K562 (cell line): Measurements from ENCODE around the gene IDI1. TPM values are rescaled to one million over a fixed set of nuclear protein-coding genes. Genes with fewer than 3 reads are reported as not detected.

Source experiments
- ATAC-seq: fragments of 200-7000 bp; cut with Tn5 transposase; 3 replicates; pipeline ENCODE4 v1.9.1; 2020; ENCODE audit warnings: moderate library complexity
- BruUV-seq: library from RNA; stranded (reverse); fragments of 400-500 nt; replicated peaks from 2 replicates; lab custom pipeline; 2021; lab: Mats Ljungman, UMichigan
- CTCF ChIA-PET: fragments of 300-600 bp; formaldehyde crosslinking; extraction: SDS; loops from one replicate; lab custom pipeline; 2021; ENCODE audit warnings: low intra/inter-chr PET ratio; lab: Yijun Ruan, JAX
- POLR2A ChIA-PET: fragments of 300-600, 350-650 bp; sonication (Branson Sonifier 250); formaldehyde crosslinking; extraction: SDS; loops from one replicate; lab custom pipeline; 2021; ENCODE audit warnings: antibody characterized with exemption, inconsistent platforms; lab: Yijun Ruan, JAX
- DNase-seq, 4 experiments: peaks; one replicate each; pipeline versions ENCODE4 v3.0.0 to v3.0.0-alpha.2; 2011 to 2018; ENCODE audit warnings: low spot score in 3 of 4, mixed read lengths in 3 of 4; ENCODE audit errors: extremely low read depth in 1 of 4
- FAIRE-seq: peaks from 2 replicates; lab custom pipeline; 2011; peaks lifted over from hg19 to GRCh38; lab: Jason Lieb, UNC
- H2AFZ ChIP-seq: 2 replicates; pipeline ENCODE4 v1.6.0; 2011; ENCODE audit warnings: low read depth, low read length, control low read depth, inconsistent platforms
- H3K27ac ChIP-seq: fragments of 200-600 bp; 3 replicates; pipeline ENCODE4 v1.8.0; 2011; ENCODE audit warnings: low read depth, mild to moderate bottlenecking, control low read depth, inconsistent platforms, low read length, moderate library complexity, mixed read lengths; ENCODE audit errors: extremely low read depth
- H3K27me3 ChIP-seq, 2 experiments: fragments of 300-600 bp in 1 of 2; 2 replicates in 1 of 2; 3 replicates in 1 of 2; pipeline versions ENCODE4 v1.6.0 to v1.8.0; 2011; ENCODE audit warnings: inconsistent platforms in 2 of 2, low read length in 2 of 2, mild to moderate bottlenecking in 1 of 2, mixed read lengths in 1 of 2, moderate library complexity in 1 of 2; ENCODE audit not compliant: control insufficient read depth in 2 of 2, insufficient read depth in 2 of 2
- H3K36me3 ChIP-seq: fragments of 300-600 bp; 3 replicates; pipeline ENCODE4 v1.8.0; 2011; ENCODE audit warnings: mild to moderate bottlenecking, low read length, inconsistent platforms; ENCODE audit not compliant: control insufficient read depth, insufficient read depth
- H3K4me1 ChIP-seq, 2 experiments: fragments of 200-600 bp in 1 of 2; replicated peaks in 1 of 2; 2 replicates in 1 of 2; 3 replicates in 1 of 2; pipeline versions ENCODE4 v1.5.1 to v1.8.0; 2011; ENCODE audit warnings: inconsistent platforms in 2 of 2, low read length in 2 of 2, mild to moderate bottlenecking in 1 of 2, mixed read lengths in 1 of 2, moderate library complexity in 1 of 2; ENCODE audit not compliant: control insufficient read depth in 2 of 2, insufficient read depth in 2 of 2
- H3K4me2 ChIP-seq: 2 replicates; pipeline ENCODE4 v1.6.1; 2011; ENCODE audit warnings: low read length, control low read depth, inconsistent platforms, mixed read lengths; ENCODE audit not compliant: insufficient read depth
- H3K4me3 ChIP-seq: fragments of 200-600 bp; sonication (generic), shearing (Covaris generic); 2 replicates; pipeline ENCODE4 v1.5.1; 2016; ENCODE audit warnings: control low read depth, inconsistent platforms
- H3K79me2 ChIP-seq: fragments of 200-600 bp; 3 replicates; pipeline ENCODE4 v1.8.0; 2011; ENCODE audit warnings: low read length, inconsistent platforms; ENCODE audit not compliant: control insufficient read depth, insufficient read depth
- H3K9ac ChIP-seq, 2 experiments: 2 replicates each; pipeline versions ENCODE4 v1.6.0 to v1.6.1; 2011; ENCODE audit warnings: low read depth in 2 of 2, low read length in 2 of 2, control low read depth in 1 of 2, inconsistent platforms in 1 of 2, mild to moderate bottlenecking in 1 of 2, mixed read lengths in 1 of 2; ENCODE audit not compliant: insufficient read depth in 1 of 2
- H3K9me1 ChIP-seq: one replicate; pipeline ENCODE4 v1.6.0; 2011; ENCODE audit warnings: inconsistent platforms, mild to moderate bottlenecking, low read length, moderate library complexity; ENCODE audit not compliant: control insufficient read depth, insufficient read depth
- H3K9me3 ChIP-seq: replicated peaks from 2 replicates; pipeline ENCODE4 v1.5.1; 2011; ENCODE audit warnings: low read depth, low read length, inconsistent platforms; ENCODE audit not compliant: control insufficient read depth, insufficient read depth
- H4K20me1 ChIP-seq: replicated peaks from 2 replicates; pipeline ENCODE4 v1.6.1; 2011; ENCODE audit warnings: low read length, inconsistent platforms, mixed read lengths; ENCODE audit not compliant: control insufficient read depth, insufficient read depth
- CBX1 ChIP-seq: sonication (generic); IDR thresholded peaks from 2 replicates; pipeline ENCODE4 v1.6.1; 2016; ENCODE audit warnings: antibody characterized with exemption, low read depth, mild to moderate bottlenecking
- CEBPB ChIP-seq: fragments of 450-650 bp; IDR thresholded peaks from 2 replicates; pipeline ENCODE4 v1.6.1; 2016; ENCODE audit warnings: missing genetic modification characterization, missing compliant biosample characterization
- CEBPG ChIP-seq, 3 experiments: fragments of 200-800 bp in 1 of 3; sonication (Bioruptor generic) in 1 of 3; sonication (generic) in 1 of 3; formaldehyde crosslinking in 1 of 3; IDR thresholded peaks in 2 of 3; conservative IDR thresholded peaks in 1 of 3; 2 replicates each; pipeline versions ENCODE4 v1.6.1 to v1.8.0; 2016 to 2022; ENCODE audit warnings: missing compliant biosample characterization in 2 of 3, missing genetic modification characterization in 2 of 3, mild to moderate bottlenecking in 1 of 3, missing genetic modification reagents in 1 of 3
- E2F3 ChIP-seq: fragments of 250-450 bp; sonication (Bioruptor Pico); IDR thresholded peaks from 2 replicates; pipeline ENCODE4 v1.4.0; 2020; ENCODE audit warnings: mild to moderate bottlenecking
- EGR1 ChIP-seq: fragments of 450-650 bp; conservative IDR thresholded peaks from 2 replicates; pipeline ENCODE4 v1.6.1; 2017; ENCODE audit warnings: mild to moderate bottlenecking
- FIP1L1 ChIP-seq: fragments of 200-400 bp; formaldehyde crosslinking; IDR thresholded peaks from 2 replicates; pipeline ENCODE4 v1.6.1; 2018; ENCODE audit warnings: mild to moderate bottlenecking, low read depth, low read length; ENCODE audit not compliant: poor library complexity, severe bottlenecking
- MEIS2 ChIP-seq: fragments of 450-650 bp; IDR thresholded peaks from 2 replicates; pipeline ENCODE4 v1.6.1; 2014; ENCODE audit warnings: mild to moderate bottlenecking; ENCODE audit not compliant: partially characterized antibody
- NR2C2 ChIP-seq, 2 experiments: fragments of 200-800 bp in 1 of 2; sonication (Bioruptor generic) in 1 of 2; sonication (generic) in 1 of 2; formaldehyde crosslinking in 1 of 2; IDR thresholded peaks; 2 replicates each; pipeline versions ENCODE4 v1.6.1 to v1.8.0; 2016 to 2022; ENCODE audit warnings: mild to moderate bottlenecking in 1 of 2, missing compliant biosample characterization in 1 of 2, missing genetic modification characterization in 1 of 2, missing genetic modification reagents in 1 of 2
- RBFOX2 ChIP-seq: fragments of 200-400 bp; formaldehyde crosslinking; IDR thresholded peaks from 2 replicates; pipeline ENCODE4 v1.6.1; 2017; ENCODE audit warnings: low read depth, mild to moderate bottlenecking, low read length, moderate library complexity
- ZFP36 ChIP-seq: fragments of 150-350 bp; IDR thresholded peaks from 2 replicates; pipeline ENCODE4 v1.6.1; 2018; ENCODE audit warnings: low read length, low read depth; ENCODE audit not compliant: partially characterized antibody
- ZNF140 ChIP-seq: fragments of 250-450 bp; sonication (Bioruptor Pico); IDR thresholded peaks from 2 replicates; pipeline ENCODE4 v1.8.0; 2021; ENCODE audit warnings: moderate library complexity, mild to moderate bottlenecking, inconsistent platforms
- WGBS: fragments of 100-300 bp; shearing (Covaris generic); methylation state at CpG from one replicate; pipeline ENCODE4 v1.1.6; 2016; ENCODE audit warnings: low coverage, mixed read lengths; ENCODE audit not compliant: insufficient coverage; ENCODE audit errors: missing lambda C conversion rate; 5-methylcytosine and 5-hydroxymethylcytosine counted together
- in situ Hi-C: fragments of 300-500 bp; cut with MboI; formaldehyde crosslinking; loops from 4 replicates; pipeline ENCODE4 v1.15.0; 2018; ENCODE audit warnings: inconsistent platforms, mixed read lengths
- intact Hi-C: fragments of 100-400 bp; cut with micrococcal nuclease; formaldehyde crosslinking; loops from 2 replicates; pipeline ENCODE4 v1.14.2; 2022
- polyA plus RNA-seq, 8 experiments: library from polyadenylated mRNA; depleted of rRNA in 4 of 8; stranded (reverse) in 5 of 8; unstranded in 3 of 8; fragments of >200 nt; fragmentation: Nextera tagmentation in 2 of 8; fragmentation: Illumina TruSeq in 1 of 8; extraction: Ambion mirVana in 2 of 8; extraction: Trizol in 1 of 8; gene quantifications; 2 replicates each; pipeline versions ENCODE4 v1.2.1 to v1.2.3, GENCODE V29; 2011 to 2014; ENCODE audit warnings: inconsistent platforms in 1 of 8, missing spikeins in 1 of 8
- total RNA-seq, 7 experiments: library from RNA; depleted of rRNA in 6 of 7; stranded (reverse); fragments of >200 nt in 6 of 7; fragmentation: Illumina TruSeq in 2 of 7; extraction: Trizol in 2 of 7; gene quantifications; 2 replicates each; pipeline versions ENCODE4 v1.2.1 to v1.2.3, GENCODE V29; 2011 to 2021; ENCODE audit warnings: low replicate concordance in 1 of 7
- TF ChIP-seq, protein P1 (sequence below): sonication (generic); formaldehyde crosslinking; IDR thresholded peaks from 2 replicates; pipeline ENCODE4 v1.8.1; 2023; ENCODE audit warnings: missing genetic modification reagents, mild to moderate bottlenecking, borderline replicate concordance
- TF ChIP-seq, protein P2 (sequence below): sonication (generic); formaldehyde crosslinking; IDR thresholded peaks from 2 replicates; pipeline ENCODE4 v1.8.0; 2022; ENCODE audit warnings: mild to moderate bottlenecking, missing genetic modification reagents

Gene IDI1
- total and polyA plus RNA-seq, 9 of the 15 experiments (the other 6 are each of a cell fraction or from before 2014, with no cell fraction given) = 70.0 to 265 (median 119) TPM

DNA sequence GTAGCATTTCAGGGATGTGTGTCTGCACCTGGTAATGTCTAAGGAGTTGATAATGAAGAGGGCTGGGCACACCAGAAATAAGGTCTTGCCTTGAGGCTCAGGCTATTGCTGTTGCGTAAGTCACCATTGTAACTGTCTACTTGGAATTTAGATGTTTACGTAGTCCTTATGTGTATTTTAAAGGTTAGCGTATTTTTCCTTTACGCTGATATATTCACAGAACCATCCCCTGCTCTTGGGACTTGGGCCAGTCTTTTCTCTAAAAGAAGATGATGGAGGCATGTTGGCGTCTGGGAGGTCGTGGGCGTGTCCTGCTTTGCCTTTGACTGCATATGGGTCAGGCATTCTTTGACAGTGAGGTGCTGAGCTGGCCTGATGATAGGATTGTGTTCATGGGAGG is 22.0 kb upstream of the IDI1 start:
- H3K36me3 ChIP-seq = peaks cover 17% of the 10 kb centered on the region; the same call in 1 of the 3 replicates
- no peaks in the 10 kb centered on the region for H3K9me1 ChIP-seq
- H3K79me2 ChIP-seq = no peaks in the 10 kb centered on the region
- ChIA-PET CTCF (no interaction called here), POLR2A (interaction anchor here (2.1 kb wide), 1 partner anchor 22 kb away, joined by 11 read pairs; the partner anchor contains the start of gene IDI1)
- no peak for FAIRE-seq
- 85% methylated on average over 7 of the region's 7 CpGs for WGBS
- no peaks in the 10 kb centered on the region for H4K20me1 ChIP-seq
- no peak overlapping the region for H3K4me2 ChIP-seq
- no peak overlapping the region for H3K27ac ChIP-seq
- H3K27me3 ChIP-seq = no peaks in the 10 kb centered on the region
- intact Hi-C loops = no loop called here
- no peaks in the 10 kb centered on the region; a peak in 2 of 5 replicates for H3K4me1 ChIP-seq
- in situ Hi-C loops = no loop called here
- no peak overlapping the region for H2AFZ ChIP-seq
- H3K9me3 ChIP-seq = no peaks in the 10 kb centered on the region
- no peak for DNase-seq
- no peak overlapping the region for H3K4me3 ChIP-seq
- no TSS peak for BruUV-seq
- no peak for ATAC-seq
- no peak overlapping the region for H3K9ac ChIP-seq
- TF ChIP-seq FIP1L1 = no peak
- TF ChIP-seq CBX1 = no peak
- TF ChIP-seq CEBPG (CRISPR knock-in tag; IDR thresholded peaks at IDR 0.05) = no peak
- peak in 1 of 2 experiments; percentile 27; a peak in 1 of 4 replicates for TF ChIP-seq CEBPG (tag; conservative IDR thresholded peaks at IDR 0.05 in 1 of 2, IDR thresholded peaks at IDR 0.05 in 1 of 2)
- TF ChIP-seq, protein P1, sequence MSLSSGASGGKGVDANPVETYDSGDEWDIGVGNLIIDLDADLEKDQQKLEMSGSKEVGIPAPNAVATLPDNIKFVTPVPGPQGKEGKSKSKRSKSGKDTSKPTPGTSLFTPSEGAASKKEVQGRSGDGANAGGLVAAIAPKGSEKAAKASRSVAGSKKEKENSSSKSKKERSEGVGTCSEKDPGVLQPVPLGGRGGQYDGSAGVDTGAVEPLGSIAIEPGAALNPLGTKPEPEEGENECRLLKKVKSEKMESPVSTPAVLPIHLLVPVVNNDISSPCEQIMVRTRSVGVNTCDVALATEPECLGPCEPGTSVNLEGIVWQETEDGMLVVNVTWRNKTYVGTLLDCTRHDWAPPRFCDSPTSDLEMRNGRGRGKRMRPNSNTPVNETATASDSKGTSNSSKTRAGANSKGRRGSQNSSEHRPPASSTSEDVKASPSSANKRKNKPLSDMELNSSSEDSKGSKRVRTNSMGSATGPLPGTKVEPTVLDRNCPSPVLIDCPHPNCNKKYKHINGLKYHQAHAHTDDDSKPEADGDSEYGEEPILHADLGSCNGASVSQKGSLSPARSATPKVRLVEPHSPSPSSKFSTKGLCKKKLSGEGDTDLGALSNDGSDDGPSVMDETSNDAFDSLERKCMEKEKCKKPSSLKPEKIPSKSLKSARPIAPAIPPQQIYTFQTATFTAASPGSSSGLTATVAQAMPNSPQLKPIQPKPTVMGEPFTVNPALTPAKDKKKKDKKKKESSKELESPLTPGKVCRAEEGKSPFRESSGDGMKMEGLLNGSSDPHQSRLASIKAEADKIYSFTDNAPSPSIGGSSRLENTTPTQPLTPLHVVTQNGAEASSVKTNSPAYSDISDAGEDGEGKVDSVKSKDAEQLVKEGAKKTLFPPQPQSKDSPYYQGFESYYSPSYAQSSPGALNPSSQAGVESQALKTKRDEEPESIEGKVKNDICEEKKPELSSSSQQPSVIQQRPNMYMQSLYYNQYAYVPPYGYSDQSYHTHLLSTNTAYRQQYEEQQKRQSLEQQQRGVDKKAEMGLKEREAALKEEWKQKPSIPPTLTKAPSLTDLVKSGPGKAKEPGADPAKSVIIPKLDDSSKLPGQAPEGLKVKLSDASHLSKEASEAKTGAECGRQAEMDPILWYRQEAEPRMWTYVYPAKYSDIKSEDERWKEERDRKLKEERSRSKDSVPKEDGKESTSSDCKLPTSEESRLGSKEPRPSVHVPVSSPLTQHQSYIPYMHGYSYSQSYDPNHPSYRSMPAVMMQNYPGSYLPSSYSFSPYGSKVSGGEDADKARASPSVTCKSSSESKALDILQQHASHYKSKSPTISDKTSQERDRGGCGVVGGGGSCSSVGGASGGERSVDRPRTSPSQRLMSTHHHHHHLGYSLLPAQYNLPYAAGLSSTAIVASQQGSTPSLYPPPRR = no peak
- no peak for TF ChIP-seq ZNF140 (CRISPR knock-in tag)
- TF ChIP-seq EGR1 = no peak
- no peak for TF ChIP-seq E2F3 (CRISPR knock-in tag)
- TF ChIP-seq, protein P2, sequence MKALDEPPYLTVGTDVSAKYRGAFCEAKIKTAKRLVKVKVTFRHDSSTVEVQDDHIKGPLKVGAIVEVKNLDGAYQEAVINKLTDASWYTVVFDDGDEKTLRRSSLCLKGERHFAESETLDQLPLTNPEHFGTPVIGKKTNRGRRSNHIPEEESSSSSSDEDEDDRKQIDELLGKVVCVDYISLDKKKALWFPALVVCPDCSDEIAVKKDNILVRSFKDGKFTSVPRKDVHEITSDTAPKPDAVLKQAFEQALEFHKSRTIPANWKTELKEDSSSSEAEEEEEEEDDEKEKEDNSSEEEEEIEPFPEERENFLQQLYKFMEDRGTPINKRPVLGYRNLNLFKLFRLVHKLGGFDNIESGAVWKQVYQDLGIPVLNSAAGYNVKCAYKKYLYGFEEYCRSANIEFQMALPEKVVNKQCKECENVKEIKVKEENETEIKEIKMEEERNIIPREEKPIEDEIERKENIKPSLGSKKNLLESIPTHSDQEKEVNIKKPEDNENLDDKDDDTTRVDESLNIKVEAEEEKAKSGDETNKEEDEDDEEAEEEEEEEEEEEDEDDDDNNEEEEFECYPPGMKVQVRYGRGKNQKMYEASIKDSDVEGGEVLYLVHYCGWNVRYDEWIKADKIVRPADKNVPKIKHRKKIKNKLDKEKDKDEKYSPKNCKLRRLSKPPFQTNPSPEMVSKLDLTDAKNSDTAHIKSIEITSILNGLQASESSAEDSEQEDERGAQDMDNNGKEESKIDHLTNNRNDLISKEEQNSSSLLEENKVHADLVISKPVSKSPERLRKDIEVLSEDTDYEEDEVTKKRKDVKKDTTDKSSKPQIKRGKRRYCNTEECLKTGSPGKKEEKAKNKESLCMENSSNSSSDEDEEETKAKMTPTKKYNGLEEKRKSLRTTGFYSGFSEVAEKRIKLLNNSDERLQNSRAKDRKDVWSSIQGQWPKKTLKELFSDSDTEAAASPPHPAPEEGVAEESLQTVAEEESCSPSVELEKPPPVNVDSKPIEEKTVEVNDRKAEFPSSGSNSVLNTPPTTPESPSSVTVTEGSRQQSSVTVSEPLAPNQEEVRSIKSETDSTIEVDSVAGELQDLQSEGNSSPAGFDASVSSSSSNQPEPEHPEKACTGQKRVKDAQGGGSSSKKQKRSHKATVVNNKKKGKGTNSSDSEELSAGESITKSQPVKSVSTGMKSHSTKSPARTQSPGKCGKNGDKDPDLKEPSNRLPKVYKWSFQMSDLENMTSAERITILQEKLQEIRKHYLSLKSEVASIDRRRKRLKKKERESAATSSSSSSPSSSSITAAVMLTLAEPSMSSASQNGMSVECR = no peak
- TF ChIP-seq ZFP36 = no peak
- TF ChIP-seq RBFOX2 = no peak
- TF ChIP-seq MEIS2 = no peak
- no peak for TF ChIP-seq NR2C2 (CRISPR knock-in tag; IDR thresholded peaks at IDR 0.05)
- TF ChIP-seq NR2C2 (tag; IDR thresholded peaks at IDR 0.05) = no peak
- TF ChIP-seq CEBPB (tag) = peak; percentile 65
